HG03066 (cell line): Measurements from ENCODE around the gene SKAP1.
A peak's percentile ranks its signal among the peaks of the same experiment; 100 is the strongest.
"Not testable (repeated sequence)": the region's sequence is repeated elsewhere in the genome, so short reads cannot be mapped to it uniquely, and the experiment has no call there.

ENCODE experiments used
- ATAC-seq: cut with Tn5 transposase; IDR thresholded peaks from one replicate; pipeline ENCODE4 v1.9.1; 2021; ENCODE audit warnings: low read depth; ENCODE audit not compliant: unreplicated experiment

Gene SKAP1

GRCh38 chr17:48253975-48254374 is 176.0 kb downstream of the SKAP1 start:
- ATAC-seq, result no peak

- no peak for ATAC-seq
Observed at GRCh38 chr17:48251950-48252349, 178.1 kb downstream of the SKAP1 start.

GRCh38 chr17:48250949-48251348 is 179.1 kb downstream of the SKAP1 start:
- ATAC-seq, result no peak

GRCh38 chr17:48250059-48250458 is 180.0 kb downstream of the SKAP1 start:
- not testable (repeated sequence) for ATAC-seq

- ATAC-seq, result no peak
Observed at GRCh38 chr17:48247603-48248002, 182.4 kb downstream of the SKAP1 start.

- ATAC-seq, result no peak
Observed at GRCh38 chr17:48247038-48247437, 183.0 kb downstream of the SKAP1 start.

- ATAC-seq, result no peak
Observed at GRCh38 chr17:48246612-48247011, 183.4 kb downstream of the SKAP1 start.

GRCh38 chr17:48245465-48246033 is 184.5 kb downstream of the SKAP1 start:
- not testable (repeated sequence) for ATAC-seq

- no peak for ATAC-seq
Observed at GRCh38 chr17:48244814-48245213, 185.2 kb downstream of the SKAP1 start.

GRCh38 chr17:48244121-48244711 is 185.8 kb downstream of the SKAP1 start:
- ATAC-seq, result no peak

- no peak for ATAC-seq
Observed at GRCh38 chr17:48241770-48242497, 188.1 kb downstream of the SKAP1 start.

- peak; percentile 89 for ATAC-seq
Observed at GRCh38 chr17:48241131-48241591, 188.9 kb downstream of the SKAP1 start.

GRCh38 chr17:48240562-48241130 is 189.4 kb downstream of the SKAP1 start:
- no peak for ATAC-seq

- ATAC-seq, result no peak
Observed at GRCh38 chr17:48240122-48240521, 189.9 kb downstream of the SKAP1 start.

GRCh38 chr17:48239603-48239995 is 190.4 kb downstream of the SKAP1 start:
- ATAC-seq, result no peak

GRCh38 chr17:48238933-48239602 is 190.9 kb downstream of the SKAP1 start:
- no peak for ATAC-seq

GRCh38 chr17:48237456-48237855 is 192.6 kb downstream of the SKAP1 start:
- no peak for ATAC-seq

- no peak for ATAC-seq
Observed at GRCh38 chr17:48236681-48237134, 193.3 kb downstream of the SKAP1 start.

- ATAC-seq, result no peak
Observed at GRCh38 chr17:48234922-48235321, 195.1 kb downstream of the SKAP1 start.

GRCh38 chr17:48231995-48232959 is 197.7 kb downstream of the SKAP1 start:
- no peak for ATAC-seq
